Kidney (tissue), 14 donors: Measurements from ENCODE around the gene PPP2R2D. TPM values are rescaled to one million over a fixed set of nuclear protein-coding genes. Genes with fewer than 3 reads are reported as not detected.
A peak's percentile ranks its signal among the peaks of the same experiment; 100 is the strongest.

Experiments
- DNase-seq, 5 donors: peaks; one replicate each; pipeline ENCODE4 v3.0.0-alpha.2; 2013 to 2020
- FAIRE-seq: peaks from 2 replicates; lab custom pipeline; 2012; peaks lifted over from hg19 to GRCh38; lab: Jason Lieb, UNC
- H3K27ac ChIP-seq, 2 donors: one replicate each; pipeline ENCODE4 v1.7.0; 2013; ENCODE audit warnings: low read depth in 2 of 2, low read length in 2 of 2, inconsistent platforms in 1 of 2
- H3K27me3 ChIP-seq: one replicate; pipeline ENCODE4 v1.7.1; 2013; ENCODE audit warnings: low read length, inconsistent platforms; ENCODE audit not compliant: control insufficient read depth, insufficient read depth
- H3K36me3 ChIP-seq, 3 donors: one replicate each; pipeline versions ENCODE4 v1.7.0 to v1.7.1; 2013; ENCODE audit warnings: low read length in 3 of 3, control low read depth in 1 of 3, inconsistent platforms in 1 of 3; ENCODE audit not compliant: insufficient read depth in 3 of 3, control insufficient read depth in 2 of 3
- H3K4me1 ChIP-seq, 3 donors: one replicate each; pipeline versions ENCODE4 v1.7.0 to v1.7.1; 2013; ENCODE audit warnings: low read length in 3 of 3, inconsistent platforms in 1 of 3, low read depth in 1 of 3; ENCODE audit not compliant: control insufficient read depth in 2 of 3, insufficient read depth in 2 of 3
- H3K4me3 ChIP-seq, 3 donors: one replicate each; pipeline versions ENCODE4 v1.7.0 to v1.8.1; 2013; ENCODE audit warnings: low read length in 3 of 3, control low read depth in 1 of 3, inconsistent platforms in 1 of 3
- H3K9ac ChIP-seq, 3 donors: one replicate each; pipeline versions ENCODE4 v1.7.0 to v1.7.1; 2013; ENCODE audit warnings: low read length in 3 of 3, control low read depth in 1 of 3, inconsistent platforms in 1 of 3
- H3K9me3 ChIP-seq, 3 donors: one replicate each; pipeline versions ENCODE4 v1.7.0 to v1.7.1; 2013; ENCODE audit warnings: low read length in 3 of 3, control low read depth in 1 of 3, inconsistent platforms in 1 of 3; ENCODE audit not compliant: control insufficient read depth in 2 of 3, insufficient read depth in 1 of 3
- CTCF ChIP-seq: IDR thresholded peaks from 3 replicates; pipeline ENCODE4 v1.5.1; 2012; ENCODE audit warnings: mild to moderate bottlenecking, moderate library complexity, borderline replicate concordance; ENCODE audit not compliant: insufficient read depth; ENCODE audit errors: extremely low read depth
- intact Hi-C: fragments of 100-400 bp; cut with DNase I; formaldehyde crosslinking; loops from one replicate; pipeline ENCODE4 v1.11.1; 2022
- polyA plus RNA-seq: library from polyadenylated mRNA; stranded (reverse); fragments of 350-450 nt; fragmentation: Illumina TruSeq; extraction: RNeasy Lipid Tissue Mini Kit (QIAGEN cat#74804); gene quantifications from one replicate; pipeline ENCODE4 v1.2.3, GENCODE V29; 2014; ENCODE audit warnings: low read depth, low replicate concordance; ENCODE audit not compliant: insufficient read depth
- total RNA-seq: library from RNA; stranded (reverse); fragmentation: NEBNext Ultra II Directional; extraction: Animal tissue kit (Norgen Biotek cat#: 25700); gene quantifications from one replicate; pipeline ENCODE4 v1.2.1, GENCODE V29; 2021
- donor health status: control.
- donor health status: control.
- donor health status: control.
- donor health status: control.
- donor health status: control.
- donor health status: DM: yes; HTN: yes; CAD: no.
- donor health status: Normal renal cell carcinoma (clear cell type).

PPP2R2D gene
- total and polyA plus RNA-seq, 2 donors from 2014 or later: 28.3 to 34.8 TPM

GRCh38 chr10:131862548-131862947 lies 38.3 kb upstream of the PPP2R2D start:
- H3K36me3 ChIP-seq: no peaks in the 10 kb centered on the region
- H3K4me1 ChIP-seq: no peaks in the 10 kb centered on the region
- FAIRE-seq (no peak), DNase-seq (peak in 2 of 5 donors; percentile 29 to 71)
- H3K9ac ChIP-seq: no peak overlapping the region
- intact Hi-C loops: no loop called here
- H3K27me3 ChIP-seq: no peaks in the 10 kb centered on the region
- H3K9me3 ChIP-seq: no peaks in the 10 kb centered on the region
- no peak overlapping the region for H3K27ac ChIP-seq
- TF ChIP-seq CTCF: no peak
- no peak overlapping the region for H3K4me3 ChIP-seq

GRCh38 chr10:131865223-131865917 lies 35.4 kb upstream of the PPP2R2D start:
- no peak for FAIRE-seq
- Histone ChIP-seq H3K9me3 (no peaks in the 10 kb centered on the region), H3K27me3 (no peaks in the 10 kb centered on the region), H3K4me3 (no peak overlapping the region), H3K9ac (no peak overlapping the region), H3K4me1 (no peaks in the 10 kb centered on the region), H3K36me3 (no peaks in the 10 kb centered on the region), H3K27ac (no peak overlapping the region)
- peak in 1 of 5 donors; percentile 41 for DNase-seq
- TF ChIP-seq CTCF: no peak
- intact Hi-C loops: no loop called here

- DNase-seq (no peak), FAIRE-seq (no peak)
- no peak overlapping the region for H3K4me3 ChIP-seq
- H3K27me3 ChIP-seq: no peaks in the 10 kb centered on the region
- no peaks in the 10 kb centered on the region for H3K36me3 ChIP-seq
- H3K9ac ChIP-seq: no peak overlapping the region
- no peak overlapping the region for H3K27ac ChIP-seq
- no peak for TF ChIP-seq CTCF
- intact Hi-C loops: no loop called here
- no peaks in the 10 kb centered on the region for H3K9me3 ChIP-seq
- H3K4me1 ChIP-seq: no peaks in the 10 kb centered on the region
Measured at GRCh38 chr10:131866673-131867072, 34.1 kb upstream of the PPP2R2D start.
